Hepatocyte (in vitro differentiated cells): ENCODE measurements around the gene PORCN. TPM values are rescaled to one million over a fixed set of nuclear protein-coding genes. Genes with fewer than 3 reads are reported as not detected.

Source experiments
- polyA plus RNA-seq: library from polyadenylated mRNA; unstranded; fragments of >200 nt; fragmentation: Nextera tagmentation; extraction: Ambion mirVana; gene quantifications from 2 replicates; pipeline ENCODE4 v1.2.1, GENCODE V29; 2016
- total RNA-seq: library from RNA; depleted of rRNA; stranded (reverse); fragments of >200 nt; gene quantifications from 2 replicates; pipeline ENCODE4 v1.2.3, GENCODE V29; 2014

Gene PORCN
- total and polyA plus RNA-seq, 2 experiments from 2014 or later, result 7.9 to 12.8 TPM

Other genes with a start within 250 kb of the PORCN start
- not detected in 2 replicates for gene SSX3, start 152.3 kb upstream of the PORCN start, total RNA-seq
- not detected in 2 replicates for gene SSX3, start 152.3 kb upstream of the PORCN start, polyA plus RNA-seq
- gene SSX4, start 125.5 kb upstream of the PORCN start, total RNA-seq, result not detected in 2 replicates
- not detected in 2 replicates for gene SSX4, start 125.5 kb upstream of the PORCN start, polyA plus RNA-seq
- gene SSX4B, start 97.0 kb upstream of the PORCN start, total RNA-seq, result not detected in 2 replicates
- not detected in 2 replicates for gene SSX4B, start 97.0 kb upstream of the PORCN start, polyA plus RNA-seq
- gene SLC38A5, start 38.7 kb upstream of the PORCN start, total RNA-seq, result 17.8 and 24.0 TPM in 2 replicates
- 14.5 and 23.4 TPM in 2 replicates for gene SLC38A5, start 38.7 kb upstream of the PORCN start, polyA plus RNA-seq
- gene FTSJ1, start 32.8 kb upstream of the PORCN start, total RNA-seq, result 43.8 and 49.5 TPM in 2 replicates
- 38.4 and 41.9 TPM in 2 replicates for gene FTSJ1, start 32.8 kb upstream of the PORCN start, polyA plus RNA-seq
- 225 and 235 TPM in 2 replicates for gene EBP, start 12.8 kb downstream of the PORCN start, total RNA-seq
- 286 and 390 TPM in 2 replicates for gene EBP, start 12.8 kb downstream of the PORCN start, polyA plus RNA-seq
- 3.0 and 4.5 TPM in 2 replicates for gene TBC1D25, start 30.7 kb downstream of the PORCN start, total RNA-seq
- 11.0 and 11.2 TPM in 2 replicates for gene TBC1D25, start 30.7 kb downstream of the PORCN start, polyA plus RNA-seq
- 98.6 and 135 TPM in 2 replicates for gene RBM3, start 65.5 kb downstream of the PORCN start, total RNA-seq
- 64.8 and 102 TPM in 2 replicates for gene RBM3, start 65.5 kb downstream of the PORCN start, polyA plus RNA-seq
- 76.9 and 117 TPM in 2 replicates for gene WDR13, start 88.5 kb downstream of the PORCN start, total RNA-seq
- 158 and 167 TPM in 2 replicates for gene WDR13, start 88.5 kb downstream of the PORCN start, polyA plus RNA-seq
- gene WAS, start 174.8 kb downstream of the PORCN start, total RNA-seq, result 0.32 TPM in 1 of 2 replicates, not detected in the other
- gene WAS, start 174.8 kb downstream of the PORCN start, polyA plus RNA-seq, result 0.73 and 2.4 TPM in 2 replicates
- gene SUV39H1, start 187.7 kb downstream of the PORCN start, total RNA-seq, result 2.9 and 3.1 TPM in 2 replicates
- gene SUV39H1, start 187.7 kb downstream of the PORCN start, polyA plus RNA-seq, result 5.3 and 9.1 TPM in 2 replicates